Testis (tissue), 3 donors: ENCODE data around the gene SMDT1. TPM values are rescaled to one million over a fixed set of nuclear protein-coding genes. Genes with fewer than 3 reads are reported as not detected.

Experiments
- DNase-seq: peaks from one replicate; pipeline ENCODE4 v3.0.0-alpha.2; 2019
- H3K27ac ChIP-seq, 2 donors: fragments of 200-600 bp; sonication (generic); one replicate each; pipeline ENCODE4 v1.5.1; 2019
- H3K27me3 ChIP-seq: fragments of 200-600 bp; sonication (generic); one replicate; pipeline ENCODE4 v1.5.1; 2019
- H3K36me3 ChIP-seq: fragments of 200-600 bp; sonication (generic); one replicate; pipeline ENCODE4 v1.5.1; 2017; ENCODE audit warnings: low read depth; ENCODE audit errors: missing control alignments
- H3K4me1 ChIP-seq: fragments of 200-600 bp; sonication (generic); one replicate; pipeline ENCODE4 v1.5.1; 2019
- H3K4me3 ChIP-seq, 2 donors: fragments of 200-600 bp; sonication (generic); one replicate each; pipeline ENCODE4 v1.5.1; 2017 to 2019
- H3K9me3 ChIP-seq: fragments of 200-600 bp; sonication (generic); one replicate; pipeline ENCODE4 v1.5.1; 2017
- CTCF ChIP-seq, 3 experiments: fragments of 450-650 bp in 2 of 3; fragments of 200-600 bp in 1 of 3; sonication (generic) in 1 of 3; IDR thresholded peaks; one replicate each; pipeline ENCODE4 v1.5.1; 2016 to 2019; ENCODE audit warnings: antibody characterized with exemption in 3 of 3, mild to moderate bottlenecking in 2 of 3, moderate library complexity in 1 of 3
- POLR2A ChIP-seq: fragments of 450-650 bp; IDR thresholded peaks from one replicate; pipeline ENCODE4 v1.6.1; 2017; ENCODE audit warnings: antibody characterized with exemption, mild to moderate bottlenecking, moderate library complexity
- WGBS, 2 donors: methylation state at CpG; one replicate each; pipeline ENCODE4 v1.1.5; 2018; 5-methylcytosine and 5-hydroxymethylcytosine counted together
- intact Hi-C: fragments of 100-400 bp; cut with DNase I; formaldehyde crosslinking; loops from one replicate; pipeline ENCODE4 v1.15.1; 2023; ENCODE audit warnings: low total_unique reads
- polyA plus RNA-seq: library from polyadenylated mRNA; stranded (reverse); fragments of 350-450 nt; fragmentation: Illumina TruSeq; extraction: RNeasy Lipid Tissue Mini Kit (QIAGEN cat#74804); gene quantifications from one replicate; pipeline ENCODE4 v1.2.3, GENCODE V29; 2014; ENCODE audit warnings: low read depth, low replicate concordance; ENCODE audit not compliant: insufficient read depth
- total RNA-seq, 2 donors: library from RNA; depleted of rRNA; stranded (reverse); fragments of >200 nt; gene quantifications; one replicate each; pipeline ENCODE4 v1.2.3, GENCODE V29; 2016

The SMDT1 gene
- total and polyA plus RNA-seq, 3 donors from 2014 or later = 14.3 to 130 (median 19.4) TPM

GRCh38 chr22:42061041-42061440 lies 18.5 kb upstream of the SMDT1 start:
- H3K4me3 ChIP-seq = no peak overlapping the region
- H3K9me3 ChIP-seq = no peaks in the 10 kb centered on the region
- intact Hi-C loops = no loop called here
- TF ChIP-seq CTCF (IDR thresholded peaks at IDR 0.05) (no peak), POLR2A (no peak)
- DNase-seq = no peak
- H3K4me1 ChIP-seq = no peaks in the 10 kb centered on the region
- H3K36me3 ChIP-seq = no peaks in the 10 kb centered on the region
- H3K27ac ChIP-seq = no peak overlapping the region
- 87 to 92% methylated on average over 6 to 7 of the region's 7 CpGs for WGBS, 2 donors
- no peaks in the 10 kb centered on the region for H3K27me3 ChIP-seq

GRCh38 chr22:42062506-42063170 lies 16.9 kb upstream of the SMDT1 start:
- Histone ChIP-seq H3K27me3 (no peaks in the 10 kb centered on the region), H3K9me3 (no peaks in the 10 kb centered on the region), H3K36me3 (no peaks in the 10 kb centered on the region), H3K27ac (no peak overlapping the region), H3K4me3 (no peak overlapping the region), H3K4me1 (no peaks in the 10 kb centered on the region)
- TF ChIP-seq POLR2A (no peak), CTCF (IDR thresholded peaks at IDR 0.05) (no peak)
- intact Hi-C loops = no loop called here
- DNase-seq = no peak
- WGBS, 2 donors = 95 to 96% methylated on average over 7 to 10 of the region's 10 CpGs

GRCh38 chr22:42064629-42065028 lies 14.9 kb upstream of the SMDT1 start:
- H3K36me3 ChIP-seq = no peaks in the 10 kb centered on the region

GRCh38 chr22:42065438-42066125 lies 13.9 kb upstream of the SMDT1 start:
- intact Hi-C loops = no loop called here
- H3K27ac ChIP-seq = no peak overlapping the region
- no peaks in the 10 kb centered on the region for H3K36me3 ChIP-seq
- TF ChIP-seq POLR2A (no peak), CTCF (IDR thresholded peaks at IDR 0.05) (no peak)
- no peaks in the 10 kb centered on the region for H3K4me1 ChIP-seq
- 87 to 90% methylated on average over 10 to 13 of the region's 13 CpGs for WGBS, 2 donors
- H3K4me3 ChIP-seq = no peak overlapping the region
- DNase-seq = no peak
- no peaks in the 10 kb centered on the region for H3K9me3 ChIP-seq
- no peaks in the 10 kb centered on the region for H3K27me3 ChIP-seq

More at GRCh38 chr22:42064629-42065028, 14.9 kb upstream of the SMDT1 start:
- TF ChIP-seq POLR2A (no peak), CTCF (IDR thresholded peaks at IDR 0.05) (no peak)
- Histone ChIP-seq H3K9me3 (no peaks in the 10 kb centered on the region), H3K4me3 (no peak overlapping the region), H3K27ac (no peak overlapping the region), H3K4me1 (no peaks in the 10 kb centered on the region), H3K27me3 (no peaks in the 10 kb centered on the region)
- no peak for DNase-seq
- intact Hi-C loops = no loop called here
- 77 to 100% methylated on average over 1 of the region's 1 CpG for WGBS, 2 donors
